Neural cell (in vitro differentiated cells): ENCODE results near the gene ITPK1. TPM values are rescaled to one million over a fixed set of nuclear protein-coding genes. Genes with fewer than 3 reads are reported as not detected.

Experiments
- H2AFZ ChIP-seq: fragments of 200-600, 300-800 bp; sonication (generic), shearing (Covaris generic); 2 replicates; pipeline ENCODE4 v1.6.0; 2014; ENCODE audit warnings: low read depth, mild to moderate bottlenecking, antibody characterized with exemption, low read length, moderate library complexity
- H3F3A ChIP-seq: fragments of 200-600 bp; shearing (Covaris generic); 2 replicates; pipeline ENCODE4 v1.6.1; 2016; ENCODE audit warnings: mild to moderate bottlenecking, moderate library complexity, mixed read lengths, antibody characterized with exemption, low read length; ENCODE audit not compliant: insufficient read depth, poor library complexity, severe bottlenecking
- H3K27ac ChIP-seq: fragments of 200-600, 300-800 bp; sonication (generic), shearing (Covaris generic); 2 replicates; pipeline ENCODE4 v1.5.1; 2014; ENCODE audit warnings: mild to moderate bottlenecking, low read length, moderate library complexity
- H3K27me3 ChIP-seq: fragments of 300-800, 200-600 bp; sonication (generic), shearing (Covaris generic); 2 replicates; pipeline ENCODE4 v1.6.0; 2014; ENCODE audit warnings: mild to moderate bottlenecking, low read depth, low read length, moderate library complexity; ENCODE audit not compliant: insufficient read depth
- H3K36me3 ChIP-seq: fragments of 300-800, 200-600 bp; sonication (generic), shearing (Covaris generic); 2 replicates; pipeline ENCODE4 v1.5.1; 2014; ENCODE audit warnings: mild to moderate bottlenecking, antibody characterized with exemption, low read length, moderate library complexity; ENCODE audit not compliant: insufficient read depth
- H3K4me2 ChIP-seq: fragments of 300-800, 200-600 bp; sonication (generic), shearing (Covaris generic); 2 replicates; pipeline ENCODE4 v1.6.0; 2014; ENCODE audit warnings: mild to moderate bottlenecking, low read length
- H3K4me3 ChIP-seq: fragments of 300-800, 200-600 bp; sonication (generic), shearing (Covaris generic); 2 replicates; pipeline ENCODE4 v1.5.1; 2014; ENCODE audit warnings: mild to moderate bottlenecking, low read length, moderate library complexity
- H3K79me2 ChIP-seq: fragments of 200-600 bp; shearing (Covaris generic); replicated peaks from 2 replicates; pipeline ENCODE4 v1.6.0; 2014; ENCODE audit warnings: mild to moderate bottlenecking, low read length, moderate library complexity; ENCODE audit not compliant: insufficient read depth
- H3K9ac ChIP-seq: fragments of 300-800, 200-600 bp; sonication (generic), shearing (Covaris generic); 2 replicates; pipeline ENCODE4 v1.6.1; 2016; ENCODE audit warnings: mild to moderate bottlenecking, low read length, mixed read lengths
- H3K9me2 ChIP-seq: fragments of 200-600 bp; shearing (Covaris generic); 2 replicates; pipeline ENCODE4 v1.6.1; 2016; ENCODE audit warnings: mild to moderate bottlenecking, low read length, mixed read lengths; ENCODE audit not compliant: insufficient read depth
- H3K9me3 ChIP-seq: fragments of 200-600, 300-800 bp; sonication (generic), shearing (Covaris generic); 2 replicates; pipeline ENCODE4 v1.6.1; 2016; ENCODE audit warnings: mild to moderate bottlenecking, mixed run types, low read length, moderate library complexity, mixed read lengths
- H4K20me1 ChIP-seq: fragments of 200-600 bp; shearing (Covaris generic); 2 replicates; pipeline ENCODE4 v1.6.1; 2016; ENCODE audit warnings: mild to moderate bottlenecking, mixed run types; ENCODE audit not compliant: insufficient read depth
- CTCF ChIP-seq: fragments of 450-650 bp; IDR thresholded peaks from 2 replicates; pipeline ENCODE4 v1.5.1; 2014; ENCODE audit warnings: antibody characterized with exemption, mild to moderate bottlenecking, moderate library complexity; ENCODE audit not compliant: poor library complexity, severe bottlenecking
- EP300 ChIP-seq: fragments of 450-650 bp; conservative IDR thresholded peaks from 2 replicates; pipeline ENCODE4 v1.6.1; 2014; ENCODE audit warnings: antibody characterized with exemption, mild to moderate bottlenecking, moderate library complexity; ENCODE audit not compliant: poor library complexity, severe bottlenecking
- EZH2 ChIP-seq: fragments of 200-600, 300-800 bp; shearing (Covaris generic), sonication (generic); IDR thresholded peaks from 2 replicates; pipeline ENCODE4 v1.6.1; 2014; ENCODE audit warnings: antibody characterized with exemption, low read length, borderline replicate concordance, mild to moderate bottlenecking; ENCODE audit not compliant: insufficient read depth, poor library complexity, severe bottlenecking
- MXI1 ChIP-seq: fragments of 450-650 bp; conservative IDR thresholded peaks from 2 replicates; pipeline ENCODE4 v1.6.1; 2014; ENCODE audit warnings: antibody characterized with exemption, mild to moderate bottlenecking; ENCODE audit not compliant: poor library complexity, severe bottlenecking
- POLR2AphosphoS5 ChIP-seq: IDR thresholded peaks from 2 replicates; pipeline ENCODE4 v1.6.1; 2012
- RAD21 ChIP-seq: fragments of 450-650 bp; conservative IDR thresholded peaks from 2 replicates; pipeline ENCODE4 v1.6.1; 2014; ENCODE audit warnings: antibody characterized with exemption, mild to moderate bottlenecking, moderate library complexity
- REST ChIP-seq: IDR thresholded peaks from 2 replicates; pipeline ENCODE4 v1.6.1; 2012; ENCODE audit warnings: borderline replicate concordance
- SMC3 ChIP-seq: fragments of 450-650 bp; conservative IDR thresholded peaks from 2 replicates; pipeline ENCODE4 v1.6.1; 2014; ENCODE audit warnings: antibody characterized with exemption, mild to moderate bottlenecking, moderate library complexity; ENCODE audit not compliant: poor library complexity
- TAF1 ChIP-seq: IDR thresholded peaks from 2 replicates; pipeline ENCODE4 v1.6.1; 2012; ENCODE audit warnings: low read depth
- polyA plus RNA-seq: library from polyadenylated mRNA; depleted of rRNA; stranded (reverse); fragments of >200 nt; gene quantifications from 2 replicates; pipeline ENCODE4 v1.2.3, GENCODE V29; 2014

Gene ITPK1
- polyA plus RNA-seq, 1 donor from 2014 or later = 65.0 TPM

- Histone ChIP-seq H3K4me3 (no peak overlapping the region), H3K9me3 (no peaks in the 10 kb centered on the region), H3K9me2 (no peaks in the 10 kb centered on the region), H3K4me2 (no peak overlapping the region), H3K79me2 (no peaks in the 10 kb centered on the region), H2AFZ (no peak overlapping the region), H4K20me1 (no peaks in the 10 kb centered on the region), H3F3A (no peaks in the 10 kb centered on the region), H3K27ac (no peak overlapping the region), H3K9ac (no peak overlapping the region), H3K36me3 (no peaks in the 10 kb centered on the region), H3K27me3 (no peaks in the 10 kb centered on the region)
- TF ChIP-seq EZH2 = no peak
- TF ChIP-seq SMC3 = no peak
- no peak for TF ChIP-seq MXI1
- no peak for TF ChIP-seq POLR2AphosphoS5
- no peak for TF ChIP-seq CTCF
- TF ChIP-seq EP300 = no peak
- TF ChIP-seq TAF1 = no peak
- TF ChIP-seq REST = no peak
- no peak for TF ChIP-seq RAD21
Measured at GRCh38 chr14:93017898-93018297, 97.8 kb downstream of the ITPK1 start.

- H3F3A ChIP-seq = no peaks in the 10 kb centered on the region
- no peaks in the 10 kb centered on the region for H3K79me2 ChIP-seq
- no peak overlapping the region for H3K27ac ChIP-seq
- no peaks in the 10 kb centered on the region for H4K20me1 ChIP-seq
- H3K27me3 ChIP-seq = no peaks in the 10 kb centered on the region
- H3K9ac ChIP-seq = no peak overlapping the region
- H3K4me2 ChIP-seq = no peak overlapping the region
- H3K9me2 ChIP-seq = no peaks in the 10 kb centered on the region
- no peak for TF ChIP-seq POLR2AphosphoS5
- no peak for TF ChIP-seq MXI1
- no peak for TF ChIP-seq REST
- no peak for TF ChIP-seq EZH2
- no peak for TF ChIP-seq EP300
- TF ChIP-seq RAD21 = no peak
- TF ChIP-seq TAF1 = no peak
- no peak for TF ChIP-seq SMC3
- no peak for TF ChIP-seq CTCF
- no peak overlapping the region for H3K4me3 ChIP-seq
- H3K36me3 ChIP-seq = no peaks in the 10 kb centered on the region
- H3K9me3 ChIP-seq = no peaks in the 10 kb centered on the region
- H2AFZ ChIP-seq = no peak overlapping the region
Measured at GRCh38 chr14:93017301-93017797, 98.4 kb downstream of the ITPK1 start.
